ENCODE measurements around the gene GALK1.

GALK1 gene

DNA sequence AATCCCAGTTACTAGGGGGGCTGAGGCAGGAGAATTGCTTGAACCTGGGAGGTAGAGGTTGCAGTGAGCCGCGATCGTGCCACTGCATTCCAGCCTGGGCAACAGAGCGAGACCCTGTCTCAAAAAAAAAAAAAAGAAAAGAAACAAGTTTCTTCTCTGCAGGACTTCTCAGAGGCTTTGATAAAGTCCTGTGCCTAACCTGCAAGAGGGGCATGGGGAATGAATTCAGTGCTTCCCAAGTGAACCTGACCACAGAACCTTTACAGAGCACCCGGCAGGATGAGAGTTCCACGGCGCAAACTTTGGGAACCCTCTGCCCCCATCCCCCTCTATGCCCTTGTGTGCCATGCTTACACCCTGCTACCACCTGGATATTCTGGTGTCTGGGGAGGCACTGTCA, 25.8 kb downstream of the GALK1 start:
- Histone ChIP-seq H3K27me3 (ENCODE audit: low read depth, low read length) (no peaks in the 10 kb centered on the region), H3K4me2 (ENCODE audit: low read length) (no peak overlapping the region), H3K9ac (ENCODE audit: low read length) (no peak overlapping the region), H3K4me1 (ENCODE audit: low read length) (peaks cover 18% of the 10 kb centered on the region), H4K20me1 (ENCODE audit: insufficient read depth, low read length) (no peaks in the 10 kb centered on the region), H3K9me3 (ENCODE audit: insufficient read depth, low read length) (no peaks in the 10 kb centered on the region), H3K27ac (ENCODE audit: low read length) (no peak overlapping the region), H2AFZ (ENCODE audit: low read depth, low read length) (no peak overlapping the region), H3K79me2 (ENCODE audit: low read length) (no peaks in the 10 kb centered on the region), H3K36me3 (replicated peaks; ENCODE audit: low read depth, low read length) (no peaks in the 10 kb centered on the region), H3K4me3 (ENCODE audit: low read length) (no peak overlapping the region)
- no peak for TF ChIP-seq EZH2phosphoT487 (IDR thresholded peaks at IDR 0.05; ENCODE audit: low read depth)
- TF ChIP-seq, protein P1, sequence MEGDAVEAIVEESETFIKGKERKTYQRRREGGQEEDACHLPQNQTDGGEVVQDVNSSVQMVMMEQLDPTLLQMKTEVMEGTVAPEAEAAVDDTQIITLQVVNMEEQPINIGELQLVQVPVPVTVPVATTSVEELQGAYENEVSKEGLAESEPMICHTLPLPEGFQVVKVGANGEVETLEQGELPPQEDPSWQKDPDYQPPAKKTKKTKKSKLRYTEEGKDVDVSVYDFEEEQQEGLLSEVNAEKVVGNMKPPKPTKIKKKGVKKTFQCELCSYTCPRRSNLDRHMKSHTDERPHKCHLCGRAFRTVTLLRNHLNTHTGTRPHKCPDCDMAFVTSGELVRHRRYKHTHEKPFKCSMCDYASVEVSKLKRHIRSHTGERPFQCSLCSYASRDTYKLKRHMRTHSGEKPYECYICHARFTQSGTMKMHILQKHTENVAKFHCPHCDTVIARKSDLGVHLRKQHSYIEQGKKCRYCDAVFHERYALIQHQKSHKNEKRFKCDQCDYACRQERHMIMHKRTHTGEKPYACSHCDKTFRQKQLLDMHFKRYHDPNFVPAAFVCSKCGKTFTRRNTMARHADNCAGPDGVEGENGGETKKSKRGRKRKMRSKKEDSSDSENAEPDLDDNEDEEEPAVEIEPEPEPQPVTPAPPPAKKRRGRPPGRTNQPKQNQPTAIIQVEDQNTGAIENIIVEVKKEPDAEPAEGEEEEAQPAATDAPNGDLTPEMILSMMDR (IDR thresholded peaks at IDR 0.05; ENCODE audit: low read depth, low read length), result no peak

DNA sequence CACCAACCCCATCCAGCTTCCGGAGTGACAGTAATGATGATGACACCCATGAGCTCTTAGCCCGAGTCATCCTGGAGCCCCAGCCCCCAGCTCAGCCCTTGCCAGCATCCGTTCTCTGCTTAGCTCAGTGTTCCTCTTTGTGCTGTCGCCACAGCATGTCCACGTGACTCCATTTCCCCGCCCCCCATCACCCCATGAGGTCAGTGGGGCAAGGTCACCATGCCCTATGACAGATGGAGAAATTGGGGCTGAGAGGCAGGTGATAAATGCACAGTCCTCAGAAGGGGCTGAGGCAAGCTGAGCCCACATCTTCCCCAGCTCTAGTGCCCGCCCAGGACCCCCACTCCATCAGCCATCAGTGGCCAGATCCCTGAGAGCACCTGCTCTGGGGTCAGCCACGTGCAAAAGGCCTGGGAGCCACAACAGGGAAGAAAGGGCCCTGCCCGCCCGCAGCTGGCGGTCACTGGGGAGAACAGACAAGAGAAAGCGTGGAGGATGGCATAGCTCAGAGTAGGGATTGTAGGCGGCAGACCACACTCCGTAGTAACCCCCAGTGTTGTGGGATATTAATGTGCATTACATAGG, 26.7 kb downstream of the GALK1 start:
- Histone ChIP-seq H3K9me3 (ENCODE audit: insufficient read depth, low read length) (no peaks in the 10 kb centered on the region), H3K4me2 (ENCODE audit: low read length) (peak overlapping the region; percentile 60), H4K20me1 (ENCODE audit: insufficient read depth, low read length) (no peaks in the 10 kb centered on the region), H3K36me3 (replicated peaks; ENCODE audit: low read depth, low read length) (no peaks in the 10 kb centered on the region), H3K27me3 (ENCODE audit: low read depth, low read length) (no peaks in the 10 kb centered on the region), H3K79me2 (ENCODE audit: low read length) (no peaks in the 10 kb centered on the region), H3K4me1 (ENCODE audit: low read length) (peaks cover 18% of the 10 kb centered on the region), H3K4me3 (ENCODE audit: low read length) (peak overlapping the region; percentile 44), H2AFZ (ENCODE audit: low read depth, low read length) (peak overlapping the region; percentile 20; the same call in 1 of the 2 replicates), H3K9ac (ENCODE audit: low read length) (peak overlapping the region; percentile 32; the same call in 1 of the 2 replicates), H3K27ac (ENCODE audit: low read length) (no peak overlapping the region; the same call in 1 of the 2 replicates)
- TF ChIP-seq, protein P1 (IDR thresholded peaks at IDR 0.05; ENCODE audit: low read depth, low read length), result no peak
- TF ChIP-seq EZH2phosphoT487 (IDR thresholded peaks at IDR 0.05; ENCODE audit: low read depth), result no peak

GRCh38 chr17:75737133-75737962, 27.6 kb downstream of the GALK1 start:
- Histone ChIP-seq H3K36me3 (replicated peaks; ENCODE audit: low read depth, low read length) (no peaks in the 10 kb centered on the region), H3K4me3 (ENCODE audit: low read length) (peak overlapping the region; percentile 44), H2AFZ (ENCODE audit: low read depth, low read length) (no peak overlapping the region), H3K27me3 (ENCODE audit: low read depth, low read length) (no peaks in the 10 kb centered on the region), H3K4me1 (ENCODE audit: low read length) (peaks cover 18% of the 10 kb centered on the region), H3K9me3 (ENCODE audit: insufficient read depth, low read length) (no peaks in the 10 kb centered on the region), H3K4me2 (ENCODE audit: low read length) (peak overlapping the region; percentile 60), H3K27ac (ENCODE audit: low read length) (no peak overlapping the region), H4K20me1 (ENCODE audit: insufficient read depth, low read length) (no peaks in the 10 kb centered on the region), H3K9ac (ENCODE audit: low read length) (peak overlapping the region; percentile 32), H3K79me2 (ENCODE audit: low read length) (no peaks in the 10 kb centered on the region)
- no peak for TF ChIP-seq EZH2phosphoT487 (IDR thresholded peaks at IDR 0.05; ENCODE audit: low read depth)
- TF ChIP-seq, protein P1 (IDR thresholded peaks at IDR 0.05; ENCODE audit: low read depth, low read length), result no peak

DNA sequence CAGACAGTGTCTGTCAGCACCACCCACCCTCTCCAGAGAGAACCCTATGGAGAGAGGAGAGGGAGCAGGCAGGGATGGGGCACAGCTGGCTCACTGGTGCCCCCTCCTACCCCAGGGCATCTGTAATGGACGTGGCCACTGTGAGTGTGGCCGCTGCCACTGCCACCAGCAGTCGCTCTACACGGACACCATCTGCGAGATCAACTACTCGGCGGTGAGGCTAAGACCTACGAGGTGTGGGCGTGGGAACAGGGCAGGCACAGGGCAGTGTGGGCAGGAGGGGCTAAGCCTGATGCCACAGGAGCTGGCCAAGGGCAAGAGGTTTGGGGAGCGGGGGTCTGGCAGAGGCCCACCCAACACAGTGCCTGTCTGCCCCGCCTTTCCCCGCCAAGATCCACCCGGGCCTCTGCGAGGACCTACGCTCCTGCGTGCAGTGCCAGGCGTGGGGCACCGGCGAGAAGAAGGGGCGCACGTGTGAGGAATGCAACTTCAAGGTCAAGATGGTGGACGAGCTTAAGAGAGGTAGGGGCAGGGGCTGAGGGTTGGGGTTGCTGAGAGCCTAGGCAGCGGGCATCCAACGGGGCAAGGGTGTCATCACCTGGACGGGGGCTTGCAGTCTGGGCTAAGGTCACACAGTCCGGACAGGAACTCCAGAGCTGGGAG, 28.7 kb downstream of the GALK1 start:
- no peaks in the 10 kb centered on the region for H3K36me3 ChIP-seq (replicated peaks; ENCODE audit: low read depth, low read length)
- H2AFZ ChIP-seq (ENCODE audit: low read depth, low read length), result no peak overlapping the region
- H3K79me2 ChIP-seq (ENCODE audit: low read length), result no peaks in the 10 kb centered on the region
- H3K4me2 ChIP-seq (ENCODE audit: low read length), result no peak overlapping the region
- no peak overlapping the region for H3K4me3 ChIP-seq (ENCODE audit: low read length)
- no peaks in the 10 kb centered on the region for H3K27me3 ChIP-seq (ENCODE audit: low read depth, low read length)
- peaks cover 18% of the 10 kb centered on the region for H3K4me1 ChIP-seq (ENCODE audit: low read length)
- TF ChIP-seq EZH2phosphoT487 (IDR thresholded peaks at IDR 0.05; ENCODE audit: low read depth), result no peak
- TF ChIP-seq, protein P1 (IDR thresholded peaks at IDR 0.05; ENCODE audit: low read depth, low read length), result no peak
- no peaks in the 10 kb centered on the region for H3K9me3 ChIP-seq (ENCODE audit: insufficient read depth, low read length)
- no peaks in the 10 kb centered on the region for H4K20me1 ChIP-seq (ENCODE audit: insufficient read depth, low read length)
- H3K9ac ChIP-seq (ENCODE audit: low read length), result no peak overlapping the region
- no peak overlapping the region for H3K27ac ChIP-seq (ENCODE audit: low read length)

All from OCI-LY3 (cell line).